GM21717 (cell line): ENCODE results near the gene LCN1.
"Not testable (repeated sequence)": the region's sequence is repeated elsewhere in the genome, so short reads cannot be mapped to it uniquely, and the experiment has no call there.

ENCODE experiments used
- ATAC-seq: cut with Tn5 transposase; IDR thresholded peaks from one replicate; pipeline ENCODE4 v1.9.1; 2021; ENCODE audit warnings: mild to moderate bottlenecking, moderate library complexity; ENCODE audit not compliant: unreplicated experiment

Gene LCN1

DNA sequence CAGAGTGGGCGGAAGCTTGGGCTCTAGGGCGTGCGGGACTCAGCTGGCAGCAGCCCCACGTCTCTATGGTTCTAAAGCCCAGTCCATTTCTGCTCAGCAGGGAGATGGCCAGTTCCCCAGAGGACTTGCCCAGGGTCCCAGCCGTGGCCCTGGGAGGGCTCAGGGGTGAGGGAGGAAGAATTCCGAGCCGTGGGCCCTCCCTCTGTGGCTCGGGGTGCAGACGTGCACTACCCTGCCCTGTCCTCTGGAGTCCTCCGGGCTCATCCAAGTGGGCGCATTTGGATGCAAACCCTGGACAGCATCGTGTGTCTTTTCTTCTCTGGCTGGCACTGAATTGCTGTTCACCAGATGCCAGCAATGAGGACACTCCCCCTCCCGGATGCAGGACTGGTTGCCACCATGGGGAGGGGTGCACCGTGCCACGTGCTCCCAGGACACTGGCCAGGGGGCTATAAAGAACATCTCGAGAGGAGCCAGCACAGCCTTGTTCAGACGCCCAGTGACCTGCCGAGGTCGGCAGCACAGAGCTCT, 24.5 kb downstream of the LCN1 start, which contains the start of gene OBP2A:
Gene OBP2A (plus strand): TSS at position 481 of the 531 bp plus-strand sequence. CDS start 55 bp downstream, outside the sequence.
- ATAC-seq, result not testable (repeated sequence)

DNA sequence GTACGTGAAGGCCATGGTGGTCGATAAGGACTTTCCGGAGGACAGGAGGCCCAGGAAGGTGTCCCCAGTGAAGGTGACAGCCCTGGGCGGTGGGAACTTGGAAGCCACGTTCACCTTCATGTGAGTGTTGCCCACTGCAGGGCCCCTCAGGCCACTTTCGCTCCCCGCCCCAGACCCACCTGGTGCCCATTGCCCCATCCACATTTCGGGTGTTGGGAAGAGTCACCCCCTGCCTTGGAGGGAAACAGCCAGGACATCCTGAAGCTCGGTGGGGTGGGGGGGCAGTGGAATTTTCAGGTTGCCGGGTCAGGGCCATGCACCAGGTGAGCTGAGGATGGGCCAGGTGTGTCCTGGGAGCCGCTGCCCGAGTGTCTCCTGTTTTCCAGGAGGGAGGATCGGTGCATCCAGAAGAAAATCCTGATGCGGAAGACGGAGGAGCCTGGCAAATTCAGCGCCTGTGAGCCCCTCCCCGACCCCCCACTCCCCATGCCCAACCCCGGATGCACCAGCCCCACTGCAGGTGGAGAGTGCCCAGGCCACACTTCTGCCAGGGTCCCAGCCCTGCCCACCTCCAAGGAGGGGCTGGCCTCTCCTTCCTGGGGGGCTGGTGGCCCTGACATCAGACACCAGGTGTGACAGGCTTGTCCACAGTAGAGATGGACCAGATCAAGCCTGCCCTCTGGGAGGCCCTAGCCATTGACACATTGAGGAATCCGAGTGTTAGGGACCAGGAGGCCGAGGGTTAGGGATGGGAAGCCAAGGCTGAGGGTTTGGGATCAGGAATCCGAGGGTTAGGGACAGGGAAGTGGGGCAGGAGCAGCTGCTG, 25.8 kb downstream of the LCN1 start:
- ATAC-seq, result not testable (repeated sequence)

DNA sequence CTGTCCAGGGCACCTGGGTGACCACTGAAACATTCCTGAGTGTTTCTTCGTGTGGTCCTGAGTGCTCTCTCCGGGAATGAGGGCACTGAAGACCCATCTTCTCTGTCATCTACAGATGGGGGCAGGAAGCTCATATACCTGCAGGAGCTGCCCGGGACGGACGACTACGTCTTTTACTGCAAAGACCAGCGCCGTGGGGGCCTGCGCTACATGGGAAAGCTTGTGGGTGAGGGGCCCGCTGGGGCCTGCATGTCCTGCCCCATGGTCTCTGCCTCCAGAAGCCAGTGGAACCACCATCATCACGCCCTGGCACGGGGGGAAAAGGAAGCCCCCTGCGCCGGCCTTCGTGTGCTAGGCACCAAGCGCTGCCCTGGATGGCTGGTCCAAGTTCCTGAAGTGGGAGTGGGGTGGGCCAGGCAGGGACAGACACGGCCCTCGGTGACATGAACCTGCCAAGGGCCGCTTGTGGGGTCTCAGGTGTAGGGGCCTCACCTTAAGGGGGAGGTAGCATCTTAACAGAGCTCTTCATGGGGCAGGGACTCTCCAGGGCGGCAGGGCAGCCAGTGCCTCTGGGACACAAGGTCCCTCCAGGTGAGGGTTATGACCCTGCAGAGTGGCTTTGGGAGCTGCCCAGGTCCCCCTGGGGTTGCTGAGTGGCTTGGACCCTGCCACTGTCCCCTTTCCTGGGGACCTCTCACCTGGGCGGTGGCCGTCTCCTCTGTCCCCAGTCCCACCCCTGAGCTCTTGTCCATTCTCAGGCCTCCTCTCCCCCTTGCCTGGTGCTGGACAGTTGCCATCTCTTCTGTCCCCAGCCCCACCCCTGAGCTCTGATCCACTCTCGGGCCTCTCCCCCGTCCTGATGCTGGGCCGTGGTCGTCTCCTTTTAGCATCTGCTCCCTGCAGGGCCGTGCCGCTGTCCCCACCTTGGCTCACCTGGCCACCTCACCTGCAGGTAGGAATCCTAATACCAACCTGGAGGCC, 26.8 kb downstream of the LCN1 start:
- ATAC-seq, result no peak

DNA sequence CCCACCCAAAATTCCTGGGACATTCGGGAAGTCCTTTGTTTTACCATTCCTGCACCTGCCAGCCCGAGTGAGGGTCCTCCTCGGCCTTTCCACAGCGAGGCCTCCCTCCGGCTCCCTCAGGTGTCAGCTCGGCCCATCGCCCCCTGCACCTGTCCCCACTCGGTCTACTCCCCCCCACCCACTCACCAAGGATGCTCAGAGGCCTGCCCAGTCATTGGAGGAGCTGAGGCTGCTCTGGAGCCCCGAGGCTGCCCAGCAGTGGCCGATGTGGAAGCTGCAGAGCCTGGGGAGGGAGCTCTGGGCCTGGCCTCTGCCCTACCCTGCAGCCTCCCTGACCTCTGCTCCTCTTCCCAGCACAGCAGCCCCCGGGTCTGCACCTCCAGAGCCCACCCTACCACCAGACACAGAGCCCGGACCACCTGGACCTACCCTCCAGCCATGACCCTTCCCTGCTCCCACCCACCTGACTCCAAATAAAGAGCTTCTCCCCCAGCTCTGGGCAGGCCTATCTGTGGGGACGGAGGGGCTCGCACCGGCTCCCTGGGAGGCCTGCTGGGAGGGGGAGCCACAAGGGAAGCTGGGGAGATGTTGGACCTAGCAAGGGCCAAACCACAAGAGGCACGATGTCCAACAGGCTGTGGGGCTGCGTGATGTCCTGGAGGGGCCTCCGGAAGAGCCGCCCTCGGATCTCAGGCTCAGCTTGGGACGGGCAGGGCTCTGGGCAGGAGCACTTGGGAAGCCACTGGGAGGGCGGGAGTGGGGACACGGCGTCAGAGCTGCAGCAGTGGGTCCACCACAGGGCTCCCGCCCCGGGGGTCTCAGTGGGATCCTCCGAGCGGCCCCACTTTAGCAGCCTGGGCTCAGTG, 28.5 kb downstream of the LCN1 start:
- ATAC-seq, result not testable (repeated sequence)

- no peak for ATAC-seq
These were observed 29.2 kb downstream of the LCN1 start for GRCh38 chr9:135550344-135550918.

DNA sequence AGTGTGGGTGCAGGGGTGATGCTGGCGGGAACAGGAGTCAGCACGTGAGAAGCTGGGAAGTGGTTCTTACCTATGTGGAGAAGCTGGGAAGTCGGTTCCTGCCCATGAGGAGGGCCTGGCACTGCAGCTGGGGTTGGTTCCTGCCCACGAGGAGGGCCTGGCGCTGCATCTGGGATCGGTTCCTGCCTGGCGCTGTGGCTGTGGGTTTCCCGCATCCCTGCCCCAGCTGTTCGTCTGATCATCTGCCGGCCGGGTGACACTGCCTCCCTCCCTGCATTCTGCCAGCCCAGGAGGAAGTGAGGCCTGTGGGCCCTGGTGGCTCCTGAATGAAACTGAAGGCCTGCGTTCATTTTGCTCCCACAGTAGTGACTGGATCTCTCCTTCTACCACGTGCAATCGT, 29.8 kb downstream of the LCN1 start:
- no peak for ATAC-seq

DNA sequence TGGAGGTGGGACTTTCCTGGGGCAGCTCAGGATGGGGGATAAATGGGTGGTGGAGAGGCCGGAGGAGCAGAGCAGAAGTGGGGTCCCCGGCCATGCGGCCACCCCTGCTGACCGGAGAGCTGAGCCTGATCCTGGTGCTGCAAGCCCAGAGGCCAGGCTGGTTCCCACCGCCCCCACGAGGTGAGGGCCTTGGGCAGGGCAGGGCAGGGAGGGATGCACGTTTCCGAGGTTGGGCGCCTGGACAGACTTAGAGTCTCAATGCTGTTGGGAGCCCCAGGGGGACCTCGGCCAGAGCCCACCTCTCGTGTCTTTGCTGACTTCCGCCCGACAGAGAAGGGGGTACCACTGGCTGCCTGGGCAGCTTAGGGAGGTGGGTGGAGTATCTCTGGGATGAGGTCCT, 30.2 kb downstream of the LCN1 start:
- ATAC-seq, result no peak

- ATAC-seq, result no peak
These were observed 30.9 kb downstream of the LCN1 start for GRCh38 chr9:135552021-135552697.

DNA sequence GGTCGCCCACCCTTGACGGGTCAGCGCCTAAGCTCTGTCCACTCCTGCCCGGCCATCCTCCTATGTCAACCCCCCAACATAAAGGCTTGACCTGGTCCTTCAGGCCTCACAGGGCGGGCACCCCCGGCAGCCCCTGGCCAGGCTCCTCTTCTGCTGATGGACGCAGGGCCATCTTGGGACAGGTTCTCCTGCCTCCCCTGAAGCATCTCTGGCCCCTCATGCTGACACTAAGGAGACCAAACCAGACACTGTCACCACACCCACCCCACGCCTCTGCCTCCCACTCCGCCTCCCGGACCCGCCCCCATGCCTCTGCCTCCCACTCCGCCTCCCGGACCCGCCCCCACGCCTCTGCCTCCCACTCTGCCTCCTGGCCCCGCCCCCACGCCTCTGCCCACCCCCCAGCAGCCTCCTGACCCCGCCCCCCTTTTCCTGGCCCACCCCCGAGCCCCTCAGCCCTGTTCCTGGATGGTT, 31.5 kb downstream of the LCN1 start:
- no peak for ATAC-seq

- ATAC-seq, result no peak
These were observed 33.5 kb downstream of the LCN1 start for GRCh38 chr9:135554718-135555117.

DNA sequence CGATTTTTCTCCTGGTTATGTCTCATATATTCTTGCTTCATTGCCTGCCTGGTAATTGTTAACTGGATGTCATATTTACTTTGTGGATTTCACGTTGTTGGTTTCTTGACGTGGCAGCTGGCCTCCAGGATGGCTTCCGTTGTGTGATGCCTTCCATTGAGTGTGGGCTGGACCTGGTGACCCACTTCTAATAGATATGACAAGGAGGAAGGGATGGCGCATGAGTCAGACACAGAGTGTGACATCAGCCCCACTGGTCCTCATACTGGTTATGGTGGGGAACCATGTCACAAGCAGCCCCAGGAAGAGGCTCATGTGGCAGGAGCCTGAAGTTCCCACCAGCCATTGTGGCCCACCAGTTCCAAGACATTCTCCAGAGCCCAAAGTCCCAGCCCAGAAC, 34.0 kb downstream of the LCN1 start:
- ATAC-seq, result no peak

GRCh38 chr9:135555910-135556309, 34.7 kb downstream of the LCN1 start:
- ATAC-seq, result no peak

DNA sequence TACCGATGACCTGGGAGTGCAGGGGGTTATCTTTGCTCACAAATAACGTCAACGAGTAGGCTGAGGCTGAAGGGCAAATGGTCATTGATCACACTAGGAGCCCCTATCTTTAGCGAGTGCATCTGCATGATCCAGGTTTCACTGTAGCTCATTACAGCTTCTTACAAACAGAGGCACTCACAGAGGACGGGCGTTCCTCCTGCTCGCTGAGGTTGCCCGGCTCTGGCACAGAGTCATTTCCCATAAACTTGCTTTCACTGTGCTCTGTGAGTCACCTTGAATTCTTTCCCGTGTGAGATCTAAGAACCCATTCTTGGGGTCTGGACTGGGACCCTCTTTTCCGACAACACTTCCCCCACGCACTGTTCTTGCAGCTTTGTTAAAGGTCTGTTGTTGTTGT, 38.4 kb downstream of the LCN1 start:
- ATAC-seq, result no peak

GRCh38 chr9:135561391-135562234, 40.4 kb downstream of the LCN1 start, which contains the start of gene PAEP:
TSS of gene PAEP (plus strand) at chr9:135561756.
- ATAC-seq, result no peak

DNA sequence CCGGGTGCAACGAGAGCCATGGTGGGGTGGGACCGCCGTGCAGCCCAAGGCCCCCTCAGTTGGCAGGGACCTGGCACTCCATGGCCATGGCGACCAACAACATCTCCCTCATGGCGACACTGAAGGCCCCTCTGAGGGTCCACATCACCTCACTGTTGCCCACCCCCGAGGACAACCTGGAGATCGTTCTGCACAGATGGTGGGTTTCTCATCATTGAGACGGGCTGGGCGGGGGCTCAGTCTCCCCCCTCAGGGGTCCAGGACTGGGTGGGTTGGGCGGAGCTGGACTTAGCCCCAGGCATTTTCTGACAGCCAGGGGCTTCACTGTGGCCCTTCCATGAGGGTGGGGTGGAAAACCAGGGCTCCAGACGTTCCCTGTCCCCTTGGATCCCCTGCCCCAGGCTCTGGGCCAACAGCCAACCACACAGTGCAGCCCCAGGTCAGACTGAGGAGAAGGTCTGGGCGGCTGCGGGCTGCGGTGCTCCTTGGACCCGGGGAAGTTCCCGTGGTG, 41.0 kb downstream of the LCN1 start:
- ATAC-seq, result no peak

DNA sequence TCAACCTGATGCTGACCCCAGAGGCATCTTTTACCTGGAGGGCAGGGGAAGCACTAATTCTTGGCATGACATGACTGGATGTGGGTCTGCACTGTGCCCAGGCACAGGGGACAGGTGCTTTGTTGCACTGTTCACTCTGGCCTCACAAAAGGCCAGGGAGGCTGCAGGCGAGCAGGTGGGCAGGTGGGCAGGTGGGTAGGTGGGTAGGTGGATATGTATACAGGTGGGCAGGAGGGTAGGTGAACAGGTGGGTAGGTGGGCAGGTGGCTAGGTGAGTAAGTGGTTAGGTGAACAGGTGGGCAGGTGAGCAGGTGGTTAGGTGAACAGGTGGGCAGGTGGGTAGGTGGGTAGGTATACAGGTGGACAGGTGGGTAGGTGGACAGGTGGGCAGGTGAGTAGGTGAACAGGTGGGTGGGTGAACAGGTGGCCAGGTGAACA, 41.8 kb downstream of the LCN1 start:
- no peak for ATAC-seq

- no peak for ATAC-seq
These were observed 42.6 kb downstream of the LCN1 start for GRCh38 chr9:135563858-135564257.

GRCh38 chr9:135565141-135565628, 43.9 kb downstream of the LCN1 start:
- ATAC-seq, result no peak
